ENCODE measurements around the gene OGFOD2.

OGFOD2 gene

DNA sequence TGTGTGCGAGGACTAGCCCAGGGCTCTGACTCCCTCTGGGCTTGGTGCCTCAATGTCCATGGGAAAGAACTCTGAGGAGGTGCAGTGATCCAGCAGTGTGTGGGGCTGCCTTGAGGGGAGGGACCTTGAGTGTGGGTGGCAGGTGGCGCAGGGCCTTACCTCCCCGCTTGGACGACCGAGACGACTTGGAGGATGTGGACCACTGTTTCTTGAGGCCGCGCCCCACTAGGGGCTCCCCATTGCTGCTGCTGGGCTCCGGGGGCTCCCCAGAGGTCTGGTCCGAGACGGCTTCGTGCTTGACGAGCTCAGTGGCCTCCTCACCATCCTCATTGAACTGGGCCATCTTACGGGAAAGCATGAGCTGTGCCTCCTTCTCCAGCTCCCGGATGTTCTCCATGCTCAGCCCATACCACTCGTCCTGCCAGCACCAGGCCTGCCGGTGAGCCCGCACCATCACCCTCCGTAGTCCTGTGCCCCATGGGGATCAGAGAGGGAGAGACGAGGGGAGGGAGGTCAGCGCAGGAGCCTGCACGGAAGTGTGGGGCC is 30.1 kb downstream of the OGFOD2 start:
- POLR2A ChIA-PET = no interaction called here
- no peak overlapping the region for H3K4me3 ChIP-seq (ENCODE audit: low read depth, low read length)
- CTCF ChIA-PET = interaction anchor here (0.9 to 1.3 kb wide), 2 partner anchors 229 to 233 kb away, joined by 4 read pairs; no protein-coding TSS in a partner anchor
- DNase-seq (ENCODE audit: low read depth, low spot score) = no peak
- no peak for TF ChIP-seq CTCF (IDR thresholded peaks at IDR 0.05; ENCODE audit: insufficient read depth, low read length, missing control alignments)

GRCh38 chr12:123006977-123007376 is 31.9 kb downstream of the OGFOD2 start:
- no peak for TF ChIP-seq CTCF (IDR thresholded peaks at IDR 0.05; ENCODE audit: insufficient read depth, low read length, missing control alignments)
- DNase-seq (ENCODE audit: low read depth, low spot score) = no peak
- ChIA-PET CTCF (interaction anchor here (1.1 kb wide), 1 partner anchor 31 kb away, joined by 3 read pairs; the partner anchor contains the start of gene OGFOD2), POLR2A (interaction anchor here (2.3 kb wide), 1 partner anchor 226 kb away, joined by 8 read pairs; the partner anchor contains the start of genes MPHOSPH9 and MTRFR)
- H3K4me3 ChIP-seq (ENCODE audit: low read depth, low read length) = no peak overlapping the region

GRCh38 chr12:123010110-123010509 is 35.1 kb downstream of the OGFOD2 start:
- H3K4me3 ChIP-seq (ENCODE audit: low read depth, low read length) = no peak overlapping the region
- no peak for TF ChIP-seq CTCF (IDR thresholded peaks at IDR 0.05; ENCODE audit: insufficient read depth, low read length, missing control alignments)
- ChIA-PET CTCF (interaction anchor here (1.4 to 2.5 kb wide), 2 partner anchors 33 to 228 kb away, joined by 8 read pairs; no protein-coding TSS in a partner anchor), POLR2A (no interaction called here)
- DNase-seq (ENCODE audit: low read depth, low spot score) = no peak

DNA sequence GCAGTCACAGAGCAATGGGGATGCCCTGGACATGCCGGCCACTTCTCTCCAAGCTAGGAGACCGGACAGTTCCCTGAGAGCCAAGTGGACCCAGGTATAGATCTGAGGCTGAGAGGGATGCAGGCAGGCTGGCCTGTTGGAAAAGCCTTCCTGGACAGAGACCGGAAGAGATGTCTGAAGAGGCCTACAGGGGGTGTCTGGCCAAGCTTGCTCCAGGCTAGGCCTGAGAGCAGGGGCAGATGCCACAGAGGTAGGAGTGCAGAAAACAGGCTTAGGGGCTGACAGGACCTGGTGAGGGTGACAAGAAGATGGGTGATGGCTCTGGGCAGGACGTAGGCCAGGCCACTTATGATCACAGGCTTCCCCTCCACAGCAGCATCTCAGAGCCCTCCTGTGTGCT is 35.6 kb downstream of the OGFOD2 start:
- CTCF ChIA-PET = no interaction called here
- no peak for DNase-seq (ENCODE audit: low read depth, low spot score)
- H3K4me3 ChIP-seq (ENCODE audit: low read depth, low read length) = no peak overlapping the region
- TF ChIP-seq CTCF (IDR thresholded peaks at IDR 0.05; ENCODE audit: insufficient read depth, low read length, missing control alignments) = no peak
- POLR2A ChIA-PET = no interaction called here

DNA sequence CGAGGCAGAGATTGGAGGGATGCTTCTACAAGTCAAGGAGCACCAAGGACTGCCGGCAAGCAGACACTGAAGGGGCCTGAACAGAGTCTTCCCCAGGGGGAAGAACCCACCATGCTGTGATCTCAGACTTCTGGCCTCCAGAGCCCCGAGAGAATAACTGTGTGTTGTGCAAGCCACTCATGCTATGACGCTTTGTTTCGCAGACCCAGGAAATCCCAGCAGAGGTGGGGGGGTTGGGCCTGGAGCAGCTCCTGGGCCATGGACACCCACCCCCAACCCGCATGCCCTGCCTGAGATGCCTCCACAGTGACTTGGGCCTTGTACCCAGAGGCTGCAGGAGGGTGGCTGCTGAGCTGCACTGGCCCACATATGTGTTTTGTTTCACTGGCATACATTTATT is 36.7 kb downstream of the OGFOD2 start:
- ChIA-PET CTCF (interaction anchor here (1.2 to 1.4 kb wide), 2 partner anchors 32 to 229 kb away, joined by 3 read pairs; no protein-coding TSS in a partner anchor), POLR2A (no interaction called here)

More for the DNA sequence above, 36.7 kb downstream of the OGFOD2 start:
- TF ChIP-seq CTCF (IDR thresholded peaks at IDR 0.05; ENCODE audit: insufficient read depth, low read length, missing control alignments) = no peak
- H3K4me3 ChIP-seq (ENCODE audit: low read depth, low read length) = no peak overlapping the region
- DNase-seq (ENCODE audit: low read depth, low spot score) = no peak
